Stimulated activated CD8-positive, alpha-beta memory T cell treated with anti-CD3 and anti-CD28 coated beads, Interleukin-7, amount 100 ng/mL, for 24 hours (primary cell): Measurements from ENCODE around the gene ZNF8.
"Not testable (repeated sequence)": the region's sequence is repeated elsewhere in the genome, so short reads cannot be mapped to it uniquely, and the experiment has no call there.

ENCODE experiments used
- DNase-seq: peaks from one replicate; pipeline ENCODE4 v3.0.0-alpha.2; 2020; ENCODE audit warnings: low read depth

ZNF8 gene

GRCh38 chr19:58278541-58279041, at the start of gene ZNF8:
TSS of gene ZNF8 (plus strand) at chr19:58278955. CDS start at chr19:58279082, 127 bp downstream.
- DNase-seq, result peak; percentile 95

GRCh38 chr19:58229255-58229639, 49.5 kb upstream of the ZNF8 start:
- no peak for DNase-seq

- no peak for DNase-seq
Measured at GRCh38 chr19:58237324-58237723, 41.4 kb upstream of the ZNF8 start.

- no peak for DNase-seq
Measured at GRCh38 chr19:58243351-58243750, 35.4 kb upstream of the ZNF8 start.

- DNase-seq, result no peak
Measured at GRCh38 chr19:58248886-58249285, 29.9 kb upstream of the ZNF8 start.

- DNase-seq, result no peak
Measured at GRCh38 chr19:58252102-58252685, 26.6 kb upstream of the ZNF8 start.

GRCh38 chr19:58258259-58258658, 20.5 kb upstream of the ZNF8 start:
- not testable (repeated sequence) for DNase-seq

GRCh38 chr19:58261600-58261967, 17.2 kb upstream of the ZNF8 start:
- DNase-seq, result no peak

GRCh38 chr19:58261968-58262921, 16.5 kb upstream of the ZNF8 start:
- no peak for DNase-seq

GRCh38 chr19:58262922-58263296, 15.8 kb upstream of the ZNF8 start:
- DNase-seq, result no peak

- no peak for DNase-seq
Measured at GRCh38 chr19:58265100-58265499, 13.7 kb upstream of the ZNF8 start.

- DNase-seq, result no peak
Measured at GRCh38 chr19:58268344-58268743, 10.4 kb upstream of the ZNF8 start.

GRCh38 chr19:58274771-58275201, 4.0 kb upstream of the ZNF8 start:
- no peak for DNase-seq

GRCh38 chr19:58275564-58275963, 3.2 kb upstream of the ZNF8 start:
- no peak for DNase-seq

GRCh38 chr19:58277197-58277596, 1.6 kb upstream of the ZNF8 start:
- DNase-seq, result no peak

- DNase-seq, result no peak
Measured at GRCh38 chr19:58277748-58278540, 811 bp upstream of the ZNF8 start.

- peak; percentile 27 for DNase-seq
Measured at GRCh38 chr19:58279042-58279924, 528 bp downstream of the ZNF8 start.

GRCh38 chr19:58279925-58280316, 1.2 kb downstream of the ZNF8 start:
- no peak for DNase-seq

- no peak for DNase-seq
Measured at GRCh38 chr19:58284199-58284598, 5.4 kb downstream of the ZNF8 start.

- DNase-seq, result no peak
Measured at GRCh38 chr19:58291943-58292342, 13.2 kb downstream of the ZNF8 start.

GRCh38 chr19:58294743-58295374, 16.1 kb downstream of the ZNF8 start:
- DNase-seq, result no peak
